Naive thymus-derived CD8-positive, alpha-beta T cell (primary cell): ENCODE measurements around the gene MAMDC4. TPM values are rescaled to one million over a fixed set of nuclear protein-coding genes. Genes with fewer than 3 reads are reported as not detected.
"Not testable (repeated sequence)": the region's sequence is repeated elsewhere in the genome, so short reads cannot be mapped to it uniquely, and the experiment has no call there.

Source experiments
- ATAC-seq, 2 donors: fragments of 150-1000 bp; cut with Tn5 transposase in 1 of 2; sonication (Bioruptor Pico), chemical (Tn5 transposase) in 1 of 2; 1 replicate in 1 of 2; 2 replicates in 1 of 2; pipeline ENCODE4 v1.10.0; 2021; ENCODE audit warnings: mild to moderate bottlenecking in 2 of 2, moderate library complexity in 2 of 2
- POLR2A ChIA-PET: fragments of 350-600 bp; sonication (Branson Sonifier 250); formaldehyde crosslinking; loops from one replicate; lab custom pipeline; 2021; ENCODE audit warnings: antibody characterized with exemption; lab: Charles Lee
- DNase-seq, 10 donors: peaks; one replicate each; pipeline versions ENCODE4 v3.0.0 to v3.0.0-alpha.2; 2020 to 2022
- H3K27ac Mint-ChIP-seq, 10 donors: one replicate each; pipeline ENCODE4 v1.8.0; 2020 to 2022; ENCODE audit warnings: mild to moderate bottlenecking in 10 of 10, mixed read lengths in 10 of 10, moderate library complexity in 4 of 10, inconsistent platforms in 1 of 10
- H3K27me3 Mint-ChIP-seq, 5 donors: one replicate each; pipeline ENCODE4 v1.8.0; 2021 to 2022; ENCODE audit warnings: mixed read lengths in 5 of 5
- H3K36me3 Mint-ChIP-seq, 3 donors: one replicate each; pipeline ENCODE4 v1.8.0; 2020 to 2022; ENCODE audit warnings: mixed read lengths in 3 of 3, mild to moderate bottlenecking in 2 of 3, inconsistent platforms in 1 of 3
- H3K4me1 Mint-ChIP-seq, 4 donors: one replicate each; pipeline ENCODE4 v1.8.0; 2021 to 2022; ENCODE audit warnings: mixed read lengths in 4 of 4
- H3K4me3 Mint-ChIP-seq, 10 donors: one replicate each; pipeline ENCODE4 v1.8.0; 2020 to 2022; ENCODE audit warnings: mild to moderate bottlenecking in 10 of 10, mixed read lengths in 10 of 10, moderate library complexity in 6 of 10, inconsistent platforms in 1 of 10
- H3K9me3 Mint-ChIP-seq, 9 donors: one replicate each; pipeline ENCODE4 v1.8.0; 2020 to 2022; ENCODE audit warnings: mixed read lengths in 9 of 9, mild to moderate bottlenecking in 3 of 9, inconsistent platforms in 1 of 9, moderate library complexity in 1 of 9
- polyA plus RNA-seq, 3 donors: library from polyadenylated mRNA; unstranded; fragments of 300-500 nt; fragmentation: Illumina TruSeq; gene quantifications; one replicate each; pipeline ENCODE4 v1.2.3, GENCODE V29; 2021
- total RNA-seq, 8 experiments: library from RNA in 2 of 8; stranded (reverse) in 2 of 8; gene quantifications; one replicate each; pipeline ENCODE4 v1.2.3 and lab custom pipeline; 2021 to 2026

The MAMDC4 gene
- total and polyA plus RNA-seq, 5 experiments from 2014 or later: 0.14 to 7.5 (median 3.3) TPM; not detected in 1

DNA sequence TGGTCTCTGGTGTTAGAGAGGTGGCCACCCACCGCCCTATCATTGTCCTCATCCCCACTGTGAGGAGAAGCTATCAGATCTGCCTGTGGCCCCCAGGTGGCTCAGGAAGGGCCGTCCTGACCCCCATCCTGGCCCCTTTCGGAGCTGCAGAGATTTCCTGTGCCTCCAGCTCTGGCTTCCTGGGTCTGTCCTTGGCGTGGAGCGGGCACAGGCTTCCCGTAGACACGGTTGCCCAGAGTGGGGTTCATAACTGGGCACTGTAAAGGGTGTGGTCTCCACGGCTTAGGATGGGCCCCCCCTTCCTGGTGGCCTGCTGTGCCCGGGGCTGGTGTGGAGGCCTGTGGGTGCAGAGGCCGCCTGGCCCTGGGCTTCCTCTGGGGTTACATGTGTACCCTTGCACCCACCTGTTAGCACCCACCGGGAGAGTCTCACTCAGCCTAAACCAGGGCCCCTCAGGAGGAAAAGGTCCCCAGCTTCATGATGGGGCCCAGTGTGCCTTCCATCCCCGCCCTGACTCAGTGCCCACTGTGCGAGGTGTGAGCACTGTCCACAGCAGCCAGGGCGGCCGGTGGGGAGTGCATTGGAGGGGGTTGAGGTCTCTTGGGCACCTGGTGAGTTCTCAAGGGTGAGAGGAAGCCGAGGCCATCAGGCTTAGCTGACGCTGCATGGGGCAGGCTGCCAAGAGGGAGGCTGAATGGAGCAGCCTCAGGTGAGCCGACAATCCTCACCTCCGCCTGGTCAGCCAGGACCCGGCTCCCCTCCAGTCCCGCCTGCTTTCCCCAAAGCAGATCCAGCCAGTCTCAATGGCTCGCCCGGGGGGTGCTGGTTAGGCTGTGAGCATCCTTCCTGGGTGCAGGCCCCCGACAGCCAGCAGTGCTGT is 25.2 kb upstream of the MAMDC4 start:
- Mint-ChIP-seq H3K4me3 (no peak overlapping the region), H3K4me1 (peaks cover 0 to 2% (median 0%) of the 10 kb centered on the region in 4 donors), H3K9me3 (no peaks in the 10 kb centered on the region), H3K27me3 (no peaks in the 10 kb centered on the region), H3K36me3 (peaks cover 0 to 33% (median 6%) of the 10 kb centered on the region in 3 donors), H3K27ac (no peak overlapping the region)
- DNase-seq (peak in 1 of 10 donors; percentile 52), ATAC-seq (no peak)
- POLR2A ChIA-PET: no interaction called here

GRCh38 chr9:136827794-136828473 is 24.2 kb upstream of the MAMDC4 start:
- H3K4me1 Mint-ChIP-seq: peaks cover 0 to 2% (median 0%) of the 10 kb centered on the region in 4 donors
- no peak overlapping the region for H3K4me3 Mint-ChIP-seq
- H3K27ac Mint-ChIP-seq: no peak overlapping the region
- ATAC-seq (no peak), DNase-seq (peak in 1 of 10 donors; percentile 45)
- POLR2A ChIA-PET: interaction anchor here (1.9 kb wide), 1 partner anchor 20 kb away, joined by 6 read pairs; the partner anchor contains the start of gene RABL6
- H3K36me3 Mint-ChIP-seq: peaks cover 0 to 36% (median 7%) of the 10 kb centered on the region in 3 donors
- no peaks in the 10 kb centered on the region for H3K27me3 Mint-ChIP-seq
- no peaks in the 10 kb centered on the region for H3K9me3 Mint-ChIP-seq

- ATAC-seq (no peak), DNase-seq (peak in 1 of 10 donors; percentile 49)
- H3K4me3 Mint-ChIP-seq: no peak overlapping the region
- no peaks in the 10 kb centered on the region for H3K4me1 Mint-ChIP-seq
- H3K27me3 Mint-ChIP-seq: no peaks in the 10 kb centered on the region
- H3K36me3 Mint-ChIP-seq: peaks cover 0 to 32% (median 7%) of the 10 kb centered on the region in 3 donors
- POLR2A ChIA-PET: interaction anchor here (1.9 kb wide), 1 partner anchor 21 kb away, joined by 6 read pairs; the partner anchor contains the start of gene RABL6
- no peak overlapping the region for H3K27ac Mint-ChIP-seq
- H3K9me3 Mint-ChIP-seq: no peaks in the 10 kb centered on the region
Observed at GRCh38 chr9:136828474-136829140, 23.5 kb upstream of the MAMDC4 start.

DNA sequence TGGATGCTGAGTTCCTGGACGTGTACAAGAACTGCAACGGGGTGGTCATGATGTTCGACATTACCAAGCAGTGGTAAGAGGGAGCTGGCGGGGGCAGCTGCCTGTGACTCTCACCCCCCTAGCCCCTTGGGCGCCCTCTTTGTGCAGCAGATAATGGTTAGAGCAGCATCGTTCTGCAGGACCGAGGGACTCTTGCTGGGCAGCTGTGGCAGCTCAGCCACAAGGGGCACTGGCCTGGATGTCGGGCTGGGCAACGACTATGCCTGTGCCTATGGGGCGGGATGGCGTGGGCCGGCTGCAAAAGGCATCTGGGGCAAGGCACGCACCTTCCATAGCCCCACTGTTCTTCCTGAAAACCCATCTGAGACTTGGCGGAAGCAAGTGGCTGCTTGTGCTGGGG is 22.7 kb upstream of the MAMDC4 start:
- ATAC-seq (no peak), DNase-seq (peak in 1 of 10 donors; percentile 50)
- peaks cover 0 to 27% (median 7%) of the 10 kb centered on the region in 3 donors for H3K36me3 Mint-ChIP-seq
- peak overlapping the region in 1 of 10 donors; percentile 73 for H3K27ac Mint-ChIP-seq
- H3K27me3 Mint-ChIP-seq: no peaks in the 10 kb centered on the region
- H3K4me3 Mint-ChIP-seq: no peak overlapping the region
- POLR2A ChIA-PET: interaction anchor here (1.9 kb wide), 1 partner anchor 22 kb away, joined by 6 read pairs; the partner anchor contains the start of gene RABL6
- H3K9me3 Mint-ChIP-seq: no peaks in the 10 kb centered on the region
- H3K4me1 Mint-ChIP-seq: no peaks in the 10 kb centered on the region

DNA sequence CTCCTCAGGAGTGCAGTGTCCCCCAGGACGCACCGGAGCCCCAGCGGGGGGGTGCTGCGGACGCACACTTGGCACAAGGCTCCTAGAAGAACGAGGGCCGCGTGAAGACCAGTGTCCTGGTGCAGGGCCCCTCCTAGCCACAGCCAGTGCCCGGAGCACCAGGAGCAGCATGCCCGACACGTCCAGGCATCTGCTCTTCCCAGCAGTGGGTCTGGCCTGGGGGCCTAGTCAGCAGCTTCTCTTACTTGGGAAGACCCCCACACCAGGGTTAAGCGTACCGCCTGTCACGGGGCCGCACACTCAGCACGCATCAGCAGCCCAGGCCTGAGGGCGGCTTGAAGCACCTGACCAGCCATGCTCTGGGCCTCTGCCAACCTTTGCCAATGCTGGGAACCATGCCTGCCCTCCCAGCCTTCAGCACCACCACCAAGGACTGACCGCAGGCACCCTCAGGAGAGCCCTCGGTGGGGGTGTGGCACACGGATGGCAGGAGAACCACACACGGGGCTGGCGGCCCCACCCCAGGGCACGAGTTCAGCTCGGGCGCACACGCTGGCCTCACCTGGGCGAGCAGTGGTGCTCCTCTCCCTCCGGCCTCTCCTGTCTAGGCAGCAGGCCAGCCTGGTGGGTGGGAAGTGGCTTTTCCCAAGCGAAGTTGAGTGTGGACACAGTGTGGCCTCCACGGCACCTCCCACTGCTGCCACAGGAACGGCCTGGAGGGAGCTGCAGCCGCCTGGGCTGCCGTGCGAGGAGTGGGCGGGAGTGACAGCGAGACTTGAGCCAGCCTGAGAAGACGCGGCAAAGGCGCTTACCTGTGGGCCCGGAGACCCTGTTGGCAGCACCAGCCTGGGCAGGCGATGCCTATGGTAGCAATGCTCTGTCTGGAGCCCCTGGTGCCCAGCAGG is 21.9 kb upstream of the MAMDC4 start:
- no peak overlapping the region for H3K27ac Mint-ChIP-seq
- DNase-seq (peak in 1 of 10 donors; percentile 53), ATAC-seq (no peak)
- no peaks in the 10 kb centered on the region for H3K27me3 Mint-ChIP-seq
- peaks cover 0 to 24% (median 6%) of the 10 kb centered on the region in 3 donors for H3K36me3 Mint-ChIP-seq
- no peaks in the 10 kb centered on the region for H3K4me1 Mint-ChIP-seq
- no peak overlapping the region for H3K4me3 Mint-ChIP-seq
- H3K9me3 Mint-ChIP-seq: no peaks in the 10 kb centered on the region
- POLR2A ChIA-PET: no interaction called here

DNA sequence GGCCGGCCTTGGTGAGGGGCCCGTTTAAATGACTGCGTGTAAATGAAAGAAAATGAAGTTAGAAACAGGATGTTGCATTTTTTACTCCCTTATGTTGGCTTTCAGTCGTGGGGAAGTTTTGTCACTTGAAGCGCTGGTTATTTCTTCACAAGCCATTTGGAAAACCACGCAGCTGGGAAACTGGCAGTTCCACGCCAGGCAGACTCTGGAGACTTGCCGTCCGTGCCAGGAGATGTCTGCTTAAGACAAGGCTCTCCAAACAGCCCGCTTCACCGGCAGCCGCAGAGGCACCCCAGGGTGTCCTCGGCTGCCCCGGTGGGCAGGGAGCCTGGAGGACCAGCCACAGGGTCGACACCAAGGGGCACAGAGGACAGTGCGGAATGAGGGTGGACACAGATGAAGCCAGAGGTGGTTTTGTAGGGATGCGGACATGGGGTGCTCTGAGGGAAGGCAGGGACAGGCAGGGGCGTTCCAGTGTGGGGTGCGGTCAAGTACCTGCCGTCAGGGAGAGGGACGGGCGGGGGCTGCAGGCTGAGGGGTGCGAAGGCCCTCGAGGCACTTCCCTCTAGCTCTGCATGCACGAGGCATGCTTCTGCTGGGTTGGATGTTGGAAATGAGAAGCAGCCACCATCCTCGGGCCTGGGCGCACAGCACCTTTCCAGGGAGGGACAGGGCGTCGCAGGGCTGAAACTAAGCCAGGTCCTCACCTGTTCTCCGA is 21.0 kb upstream of the MAMDC4 start:
- Mint-ChIP-seq H3K36me3 (peaks cover 0 to 19% (median 6%) of the 10 kb centered on the region in 3 donors), H3K27ac (no peak overlapping the region), H3K27me3 (no peaks in the 10 kb centered on the region), H3K9me3 (no peaks in the 10 kb centered on the region), H3K4me3 (no peak overlapping the region), H3K4me1 (no peaks in the 10 kb centered on the region)
- no peak for DNase-seq
- ATAC-seq: no peak
- POLR2A ChIA-PET: no interaction called here

GRCh38 chr9:136831720-136832104 is 20.4 kb upstream of the MAMDC4 start:
- DNase-seq: peak in 1 of 10 donors; percentile 58
- ATAC-seq: no peak
- POLR2A ChIA-PET: no interaction called here

GRCh38 chr9:136832581-136832980 is 19.6 kb upstream of the MAMDC4 start:
- H3K36me3 Mint-ChIP-seq: peaks cover 0 to 19% (median 6%) of the 10 kb centered on the region in 3 donors
- ATAC-seq (no peak), DNase-seq (peak in 1 of 10 donors; percentile 41)
- no peaks in the 10 kb centered on the region for H3K27me3 Mint-ChIP-seq
- no peaks in the 10 kb centered on the region for H3K9me3 Mint-ChIP-seq
- no peaks in the 10 kb centered on the region for H3K4me1 Mint-ChIP-seq
- POLR2A ChIA-PET: no interaction called here
- H3K27ac Mint-ChIP-seq: no peak overlapping the region
- no peak overlapping the region for H3K4me3 Mint-ChIP-seq

More at GRCh38 chr9:136831720-136832104, 20.4 kb upstream of the MAMDC4 start:
- Mint-ChIP-seq H3K27ac (no peak overlapping the region), H3K4me1 (no peaks in the 10 kb centered on the region), H3K9me3 (no peaks in the 10 kb centered on the region), H3K27me3 (no peaks in the 10 kb centered on the region), H3K36me3 (peaks cover 0 to 19% (median 6%) of the 10 kb centered on the region in 3 donors), H3K4me3 (no peak overlapping the region)

GRCh38 chr9:136833381-136834048 is 18.6 kb upstream of the MAMDC4 start:
- H3K4me1 Mint-ChIP-seq, DNase-seq, ATAC-seq, H3K4me3 Mint-ChIP-seq, H3K27ac Mint-ChIP-seq, POLR2A ChIA-PET, H3K9me3 Mint-ChIP-seq, H3K27me3 Mint-ChIP-seq: not testable (repeated sequence)
- H3K36me3 Mint-ChIP-seq: peaks cover 0 to 20% (median 6%) of the 10 kb centered on the region in 3 donors

DNA sequence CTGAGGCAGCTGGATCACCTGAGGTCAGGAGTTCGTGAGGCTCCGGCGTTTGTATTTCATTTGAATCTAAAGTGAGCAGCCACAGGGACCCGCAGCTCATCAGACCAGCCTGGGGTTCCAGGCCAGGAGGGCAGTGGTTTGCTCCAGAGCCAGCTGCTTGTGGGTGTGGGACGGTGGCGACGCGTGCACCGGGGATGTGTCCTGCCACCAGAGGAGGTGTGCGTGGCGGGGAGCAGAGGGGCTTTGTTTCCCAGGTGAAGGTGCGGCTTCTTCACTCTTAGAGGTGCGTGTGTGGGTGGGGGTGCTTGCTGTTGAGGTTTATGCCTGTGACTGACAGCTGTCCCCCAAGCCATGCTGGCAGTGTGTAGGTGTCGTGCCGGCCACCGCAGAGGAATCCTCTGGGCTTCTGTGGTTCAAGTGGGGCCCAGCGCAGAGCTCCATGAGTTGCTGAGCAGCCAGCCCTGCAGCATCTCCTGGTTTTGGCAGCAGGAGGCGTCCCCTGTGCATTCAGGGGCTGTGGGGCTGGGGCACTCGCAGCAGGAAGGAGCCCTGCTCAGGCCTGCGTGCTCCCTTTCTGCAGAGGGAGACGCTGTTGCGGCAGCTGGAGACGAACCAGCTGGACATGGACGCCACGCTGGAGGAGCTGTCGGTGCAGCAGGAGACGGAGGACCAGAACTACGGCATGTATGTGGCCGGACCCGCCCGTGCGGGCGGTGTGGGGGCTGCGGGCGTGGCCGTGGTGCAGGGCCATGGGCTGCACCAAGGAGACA is 16.8 kb upstream of the MAMDC4 start:
- Mint-ChIP-seq H3K4me1 (peaks cover 0 to 6% (median 3%) of the 10 kb centered on the region in 4 donors), H3K27ac (no peak overlapping the region), H3K27me3 (no peaks in the 10 kb centered on the region), H3K4me3 (no peak overlapping the region), H3K9me3 (no peaks in the 10 kb centered on the region), H3K36me3 (peaks cover 0 to 27% (median 2%) of the 10 kb centered on the region in 3 donors)
- peak in 1 of 10 donors; percentile 57 for DNase-seq
- no peak for ATAC-seq
- POLR2A ChIA-PET: interaction anchor here (0.6 to 1.6 kb wide), 2 partner anchors 28 to 33 kb away, joined by 3 to 6 read pairs; partner anchors contain the start of gene RABL6
